ENCODE measurements around the gene DYTN. TPM values are rescaled to one million over a fixed set of nuclear protein-coding genes. Genes with fewer than 3 reads are reported as not detected.

DYTN gene
- total RNA-seq, 1 experiment from 2014 or later: not detected

GRCh38 chr2:206665251-206665650, 52.9 kb downstream of the DYTN start:
- TF ChIP-seq ZNF121 (CRISPR knock-in tag; IDR thresholded peaks at IDR 0.05) (no peak), HMGA2 (CRISPR knock-in tag; IDR thresholded peaks at IDR 0.05) (peak; percentile 91)
- Mint-ChIP-seq H3K27me3 (ENCODE audit: low read depth) (no peaks in the 10 kb centered on the region), H3K36me3 (no peaks in the 10 kb centered on the region), H3K4me3 (no peak overlapping the region), H3K9me3 (no peaks in the 10 kb centered on the region), H3K27ac (no peak overlapping the region), H3K4me1 (no peaks in the 10 kb centered on the region)
- POLR2A ChIA-PET: no interaction called here
- CTCF ChIA-PET: no interaction called here
- no peak for ATAC-seq
- DNase-seq (ENCODE audit: low spot score): no peak

- H3K27me3 Mint-ChIP-seq (ENCODE audit: low read depth): no peaks in the 10 kb centered on the region; the same call in 1 of the 2 replicates
- H3K36me3 Mint-ChIP-seq: no peaks in the 10 kb centered on the region
- CTCF ChIA-PET: no interaction called here
- no peak for TF ChIP-seq HMGXB4 (CRISPR knock-in tag; IDR thresholded peaks at IDR 0.05)
- TF ChIP-seq GABPB1 (CRISPR knock-in tag; IDR thresholded peaks at IDR 0.05): no peak
- no peak for TF ChIP-seq FOXP1 (CRISPR knock-in tag; IDR thresholded peaks at IDR 0.05; ENCODE audit: borderline replicate concordance)
- POLR2A ChIA-PET: no interaction called here
- no peaks in the 10 kb centered on the region for H3K9me3 Mint-ChIP-seq
- ATAC-seq: no peak
- H3K27ac Mint-ChIP-seq: no peak overlapping the region
- no peak for DNase-seq (ENCODE audit: low spot score)
- no peak overlapping the region for H3K4me3 Mint-ChIP-seq
- no peaks in the 10 kb centered on the region for H3K4me1 Mint-ChIP-seq
Observed at GRCh38 chr2:206657087-206657486, 61.1 kb downstream of the DYTN start.

GRCh38 chr2:206647985-206648384, 70.2 kb downstream of the DYTN start:
- Mint-ChIP-seq H3K4me3 (no peak overlapping the region), H3K36me3 (no peaks in the 10 kb centered on the region), H3K27me3 (ENCODE audit: low read depth) (peaks cover 15% of the 10 kb centered on the region), H3K4me1 (no peaks in the 10 kb centered on the region), H3K9me3 (no peaks in the 10 kb centered on the region), H3K27ac (no peak overlapping the region)
- no peak for DNase-seq (ENCODE audit: low spot score)
- CTCF ChIA-PET: no interaction called here
- TF ChIP-seq ATF1 (CRISPR knock-in tag; IDR thresholded peaks at IDR 0.05) (no peak), OVOL2 (CRISPR knock-in tag; IDR thresholded peaks at IDR 0.05; ENCODE audit: borderline replicate concordance) (no peak), TCF7 (CRISPR knock-in tag; IDR thresholded peaks at IDR 0.05; ENCODE audit: low read depth) (no peak), PRDM15 (CRISPR knock-in tag; IDR thresholded peaks at IDR 0.05) (no peak), HMGA2 (CRISPR knock-in tag; IDR thresholded peaks at IDR 0.05) (no peak), AFF4 (CRISPR knock-in tag; IDR thresholded peaks at IDR 0.05; ENCODE audit: borderline replicate concordance) (no peak)
- POLR2A ChIA-PET: no interaction called here
- no peak for ATAC-seq
